ENCODE measurements around the gene ACSS3. TPM values are rescaled to one million over a fixed set of nuclear protein-coding genes. Genes with fewer than 3 reads are reported as not detected.
A peak's percentile ranks its signal among the peaks of the same experiment; 100 is the strongest.
"Not testable (repeated sequence)": the region's sequence is repeated elsewhere in the genome, so short reads cannot be mapped to it uniquely, and the experiment has no call there.

ACSS3 gene, protein sequence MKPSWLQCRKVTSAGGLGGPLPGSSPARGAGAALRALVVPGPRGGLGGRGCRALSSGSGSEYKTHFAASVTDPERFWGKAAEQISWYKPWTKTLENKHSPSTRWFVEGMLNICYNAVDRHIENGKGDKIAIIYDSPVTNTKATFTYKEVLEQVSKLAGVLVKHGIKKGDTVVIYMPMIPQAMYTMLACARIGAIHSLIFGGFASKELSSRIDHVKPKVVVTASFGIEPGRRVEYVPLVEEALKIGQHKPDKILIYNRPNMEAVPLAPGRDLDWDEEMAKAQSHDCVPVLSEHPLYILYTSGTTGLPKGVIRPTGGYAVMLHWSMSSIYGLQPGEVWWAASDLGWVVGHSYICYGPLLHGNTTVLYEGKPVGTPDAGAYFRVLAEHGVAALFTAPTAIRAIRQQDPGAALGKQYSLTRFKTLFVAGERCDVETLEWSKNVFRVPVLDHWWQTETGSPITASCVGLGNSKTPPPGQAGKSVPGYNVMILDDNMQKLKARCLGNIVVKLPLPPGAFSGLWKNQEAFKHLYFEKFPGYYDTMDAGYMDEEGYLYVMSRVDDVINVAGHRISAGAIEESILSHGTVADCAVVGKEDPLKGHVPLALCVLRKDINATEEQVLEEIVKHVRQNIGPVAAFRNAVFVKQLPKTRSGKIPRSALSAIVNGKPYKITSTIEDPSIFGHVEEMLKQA
- total RNA-seq, result 10 to 100 TPM; 18.5 to 29.8 (median 25.9) TPM
- polyA plus RNA-seq, result 11.7 TPM
- long read RNA-seq, donor 1, full-length matches to known transcripts, result 25 of 34 reads
- long read RNA-seq, donor 1, partial matches to known transcripts, result 3 of 34 reads
- long read RNA-seq, donor 1, other reads (novel, unspliced or antisense), result 6 of 34 reads
- long read RNA-seq, donor 2, full-length matches to known transcripts, result 18 of 26 reads
- long read RNA-seq, donor 2, partial matches to known transcripts, result 1 of 26 reads
- long read RNA-seq, donor 2, other reads (novel, unspliced or antisense), result 7 of 26 reads
- long read RNA-seq, donor 3, full-length matches to known transcripts, result 72 of 91 reads
- long read RNA-seq, donor 3, partial matches to known transcripts, result 8 of 91 reads
- long read RNA-seq, donor 3, other reads (novel, unspliced or antisense), result 11 of 91 reads
- long read RNA-seq, donor 4, full-length matches to known transcripts, result 13 of 18 reads
- long read RNA-seq, donor 4, partial matches to known transcripts, result 1 of 18 reads
- long read RNA-seq, donor 4, other reads (novel, unspliced or antisense), result 4 of 18 reads

DNA sequence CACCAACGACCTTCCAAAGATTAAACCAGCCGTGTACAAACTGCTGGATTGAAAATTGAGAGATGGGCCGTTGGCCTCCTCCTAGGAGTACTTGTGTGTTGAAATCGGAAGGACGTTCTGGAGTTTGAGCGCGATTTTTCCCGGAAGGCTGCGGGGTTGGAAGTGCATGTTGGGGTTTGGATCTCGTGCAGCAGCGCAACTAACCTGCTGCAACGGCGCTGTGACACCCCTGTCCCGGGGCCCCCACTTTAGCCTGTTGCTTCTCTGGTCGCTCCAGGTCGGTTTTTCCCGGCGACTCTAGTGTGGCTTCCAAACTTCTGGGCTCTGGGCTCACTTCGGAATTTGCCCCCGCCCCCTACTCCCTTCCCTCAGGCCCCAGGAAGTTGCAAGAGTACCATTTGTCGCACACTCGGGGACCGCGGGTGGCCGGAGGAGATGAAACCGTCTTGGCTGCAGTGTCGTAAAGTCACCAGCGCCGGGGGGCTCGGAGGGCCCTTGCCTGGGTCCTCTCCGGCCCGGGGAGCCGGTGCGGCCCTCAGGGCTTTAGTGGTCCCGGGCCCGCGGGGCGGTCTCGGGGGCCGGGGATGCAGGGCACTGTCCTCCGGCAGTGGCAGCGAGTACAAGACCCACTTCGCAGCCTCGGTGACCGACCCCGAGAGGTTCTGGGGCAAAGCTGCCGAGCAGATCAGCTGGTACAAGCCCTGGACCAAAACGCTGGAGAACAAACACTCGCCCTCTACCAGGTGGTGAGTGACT, at the start of gene ACSS3:
TSS of gene ACSS3 (plus strand) at position 394 of the 756 bp plus-strand sequence. CDS start at position 436, 42 bp downstream.
- peak; percentile 86 to 89 for ATAC-seq
- no peaks in the 10 kb centered on the region for H3K27me3 ChIP-seq (ENCODE audit: control insufficient read depth, insufficient read depth)
- 1% methylated on average over 49 of the region's 49 CpGs for WGBS
- peak; percentile 69 to 90 (median 83) for DNase-seq
- H3K9me3 ChIP-seq (ENCODE audit: control insufficient read depth, low read length), result no peaks in the 10 kb centered on the region
- no peaks in the 10 kb centered on the region for H3K4me1 ChIP-seq (ENCODE audit: control insufficient read depth, insufficient read depth, low read length)
- peak within 1 kb of the TSS; percentile 53 for H3K27ac ChIP-seq (ENCODE audit: low read length)
- H3K4me3 ChIP-seq (ENCODE audit: low read length), result peak within 1 kb of the TSS; percentile 54
- intact Hi-C loops (cut with DNase I), result no loop called here

GRCh38 chr12:81034926-81035325, 43.0 kb upstream of the ACSS3 start:
- H3K27me3 ChIP-seq (ENCODE audit: control insufficient read depth, insufficient read depth), result no peaks in the 10 kb centered on the region
- no peaks in the 10 kb centered on the region for H3K4me1 ChIP-seq (ENCODE audit: control insufficient read depth, insufficient read depth, low read length)
- no peak overlapping the region for H3K27ac ChIP-seq (ENCODE audit: low read length)
- H3K4me3 ChIP-seq (ENCODE audit: low read length), result no peak overlapping the region
- WGBS, result 69% methylated on average over 1 of the region's 1 CpG
- DNase-seq (no peak), ATAC-seq (no peak)
- intact Hi-C loops (cut with DNase I), result no loop called here
- H3K9me3 ChIP-seq (ENCODE audit: control insufficient read depth, low read length), result no peaks in the 10 kb centered on the region

DNA sequence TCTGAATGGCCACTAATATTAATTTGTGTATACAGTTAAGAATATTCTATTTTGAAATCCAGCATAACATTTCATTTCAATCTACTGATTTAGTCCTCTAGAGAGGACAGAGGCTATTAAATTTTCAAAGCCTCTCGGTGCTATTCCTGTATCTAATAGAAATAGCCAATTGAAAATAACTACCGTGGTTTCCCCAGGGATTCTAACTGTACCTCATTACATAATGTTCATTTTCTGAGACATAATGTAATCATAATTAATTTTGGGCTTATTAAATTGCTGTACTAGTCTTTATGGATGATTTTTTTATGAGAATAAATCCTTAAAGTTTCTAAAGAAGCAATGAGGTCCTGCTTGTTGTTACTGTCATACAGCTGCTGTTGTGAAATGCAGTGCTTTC, 38.6 kb upstream of the ACSS3 start:
- Histone ChIP-seq H3K27me3 (ENCODE audit: control insufficient read depth, insufficient read depth) (no peaks in the 10 kb centered on the region), H3K4me1 (ENCODE audit: control insufficient read depth, insufficient read depth, low read length) (no peaks in the 10 kb centered on the region), H3K9me3 (ENCODE audit: control insufficient read depth, low read length) (no peaks in the 10 kb centered on the region), H3K4me3 (ENCODE audit: low read length) (no peak overlapping the region), H3K27ac (ENCODE audit: low read length) (no peak overlapping the region)
- intact Hi-C loops (cut with DNase I), result no loop called here
- no peak for DNase-seq
- 67% methylated on average over 2 of the region's 2 CpGs for WGBS
- ATAC-seq, result no peak

DNA sequence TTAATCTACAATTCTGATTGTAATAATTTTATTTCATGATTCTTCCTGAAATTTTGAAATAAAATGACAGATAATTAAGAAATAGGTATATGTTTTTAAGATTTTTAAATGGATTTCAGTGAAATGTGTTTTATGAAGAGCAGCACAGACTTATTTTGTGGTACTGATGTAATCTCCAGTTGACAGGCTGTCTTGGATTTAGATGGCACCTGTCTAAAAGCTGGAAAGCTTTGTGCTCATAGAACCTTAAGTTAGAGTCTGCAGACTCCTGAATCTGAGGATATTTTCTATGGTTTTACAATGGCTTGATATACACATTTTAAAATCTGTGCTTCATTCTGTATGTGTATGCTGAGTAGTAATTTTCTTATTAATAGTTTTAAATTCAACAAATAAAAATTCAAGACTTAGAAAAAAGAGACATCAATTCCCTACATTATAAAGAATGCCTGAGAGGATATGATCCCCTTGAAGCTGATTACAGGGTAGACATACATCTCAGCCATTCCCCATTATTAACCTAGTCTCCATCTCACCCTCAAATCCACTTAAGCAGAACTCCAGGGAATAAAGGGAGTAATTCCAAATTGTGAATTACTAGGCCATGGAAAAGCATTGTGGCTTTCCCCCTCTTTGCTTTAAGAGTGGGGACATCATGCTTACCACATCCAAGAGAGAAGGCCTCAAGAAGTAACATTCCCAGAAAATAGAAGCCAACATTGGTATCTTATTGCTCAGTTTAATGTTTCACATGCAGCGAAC, 33.7 kb upstream of the ACSS3 start:
- H3K27me3 ChIP-seq (ENCODE audit: control insufficient read depth, insufficient read depth), result no peaks in the 10 kb centered on the region
- no peaks in the 10 kb centered on the region for H3K4me1 ChIP-seq (ENCODE audit: control insufficient read depth, insufficient read depth, low read length)
- intact Hi-C loops (cut with DNase I), result no loop called here
- WGBS, result 90% methylated on average over 1 of the region's 1 CpG
- H3K4me3 ChIP-seq (ENCODE audit: low read length), result no peak overlapping the region
- no peak for DNase-seq
- no peak for ATAC-seq
- no peak overlapping the region for H3K27ac ChIP-seq (ENCODE audit: low read length)
- H3K9me3 ChIP-seq (ENCODE audit: control insufficient read depth, low read length), result no peaks in the 10 kb centered on the region

GRCh38 chr12:81064971-81065370, 12.9 kb upstream of the ACSS3 start:
- ATAC-seq, result not testable (repeated sequence)

DNA sequence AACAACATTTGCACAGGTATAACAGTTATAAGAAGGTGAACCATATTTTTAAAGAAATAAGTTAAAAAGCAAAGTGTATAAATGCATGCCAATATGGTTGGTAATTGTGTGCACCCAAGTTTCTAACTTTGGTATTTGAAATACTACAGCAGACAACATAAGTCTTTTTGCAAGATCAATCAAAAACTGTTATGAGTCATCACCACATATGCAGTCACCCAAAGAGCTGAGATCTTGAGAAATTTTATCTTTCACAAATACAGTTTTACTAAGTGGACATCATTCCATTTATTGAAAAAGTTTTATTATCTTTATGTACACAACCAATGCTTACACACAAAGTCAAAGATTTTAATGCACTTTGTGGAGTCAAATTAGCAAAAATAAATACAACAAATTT, 7.0 kb upstream of the ACSS3 start:
- Histone ChIP-seq H3K9me3 (ENCODE audit: control insufficient read depth, low read length) (no peaks in the 10 kb centered on the region), H3K27me3 (ENCODE audit: control insufficient read depth, insufficient read depth) (no peaks in the 10 kb centered on the region), H3K4me1 (ENCODE audit: control insufficient read depth, insufficient read depth, low read length) (no peaks in the 10 kb centered on the region), H3K27ac (ENCODE audit: low read length) (no peak overlapping the region), H3K4me3 (ENCODE audit: low read length) (no peak overlapping the region)
- intact Hi-C loops (cut with DNase I), result no loop called here
- DNase-seq, result no peak
- ATAC-seq, result no peak

More at GRCh38 chr12:81064971-81065370, 12.9 kb upstream of the ACSS3 start:
- WGBS, result 87% methylated on average over 11 of the region's 11 CpGs
- H3K27ac ChIP-seq (ENCODE audit: low read length); H3K4me1 ChIP-seq (ENCODE audit: control insufficient read depth, insufficient read depth, low read length); H3K27me3 ChIP-seq (ENCODE audit: control insufficient read depth, insufficient read depth); H3K9me3 ChIP-seq (ENCODE audit: control insufficient read depth, low read length); H3K4me3 ChIP-seq (ENCODE audit: low read length); intact Hi-C loops (cut with DNase I); DNase-seq: not testable (repeated sequence)

DNA sequence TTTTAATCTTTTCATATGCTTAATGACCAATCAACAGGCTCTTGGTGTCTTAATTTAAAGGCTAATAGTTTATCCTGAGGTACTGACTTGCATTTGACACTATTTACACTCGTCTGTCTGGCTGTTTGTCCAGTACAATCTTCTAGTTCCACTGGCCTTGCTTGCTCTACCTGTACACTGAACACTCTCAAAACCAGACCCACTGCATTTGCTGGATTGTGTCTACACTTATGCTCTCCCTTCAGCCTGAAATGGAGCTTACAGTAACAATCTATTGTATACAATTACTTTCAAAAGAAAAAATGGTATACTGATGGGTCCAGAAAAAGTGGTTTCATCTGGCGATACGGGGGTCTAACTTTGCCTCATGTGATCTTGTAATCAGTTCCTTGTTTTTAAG, 2.3 kb upstream of the ACSS3 start:
- WGBS, result 65% methylated on average over 3 of the region's 3 CpGs
- intact Hi-C loops (cut with DNase I), result no loop called here

GRCh38 chr12:81077329-81077685, 572 bp upstream of the ACSS3 start:
- no peaks in the 10 kb centered on the region for H3K9me3 ChIP-seq (ENCODE audit: control insufficient read depth, low read length)
- WGBS, result 12% methylated on average over 6 of the region's 6 CpGs
- peak; percentile 85 to 88 for ATAC-seq

More for the DNA sequence above, 2.3 kb upstream of the ACSS3 start:
- no peaks in the 10 kb centered on the region for H3K4me1 ChIP-seq (ENCODE audit: control insufficient read depth, insufficient read depth, low read length)
- no peaks in the 10 kb centered on the region for H3K27me3 ChIP-seq (ENCODE audit: control insufficient read depth, insufficient read depth)
- DNase-seq (no peak), ATAC-seq (no peak)
- no peak overlapping the region for H3K4me3 ChIP-seq (ENCODE audit: low read length)
- no peaks in the 10 kb centered on the region for H3K9me3 ChIP-seq (ENCODE audit: control insufficient read depth, low read length)
- no peak overlapping the region for H3K27ac ChIP-seq (ENCODE audit: low read length)

GRCh38 chr12:81078469-81079196, 754 bp downstream of the ACSS3 start:
- intact Hi-C loops (cut with DNase I), result no loop called here
- DNase-seq (peak in 2 of 3 donors; percentile 30 to 49), ATAC-seq (peak; percentile 62 to 89)
- Histone ChIP-seq H3K4me1 (ENCODE audit: control insufficient read depth, insufficient read depth, low read length) (no peaks in the 10 kb centered on the region), H3K4me3 (ENCODE audit: low read length) (peak overlapping the region; percentile 54), H3K9me3 (ENCODE audit: control insufficient read depth, low read length) (no peaks in the 10 kb centered on the region), H3K27me3 (ENCODE audit: control insufficient read depth, insufficient read depth) (no peaks in the 10 kb centered on the region), H3K27ac (ENCODE audit: low read length) (peak overlapping the region; percentile 32)
- WGBS, result 11% methylated on average over 10 of the region's 10 CpGs

More at GRCh38 chr12:81077329-81077685, 572 bp upstream of the ACSS3 start:
- Histone ChIP-seq H3K4me1 (ENCODE audit: control insufficient read depth, insufficient read depth, low read length) (no peaks in the 10 kb centered on the region), H3K4me3 (ENCODE audit: low read length) (peak overlapping the region; percentile 54), H3K27ac (ENCODE audit: low read length) (peak overlapping the region; percentile 53), H3K27me3 (ENCODE audit: control insufficient read depth, insufficient read depth) (no peaks in the 10 kb centered on the region)
- DNase-seq, result peak; percentile 39 to 73 (median 60)
- intact Hi-C loops (cut with DNase I), result no loop called here

All from right cardiac atrium (tissue), 5 donors.